Middle frontal gyrus (tissue), 1 donor: ENCODE data around the gene HLA-DRA.
"Not testable (repeated sequence)": the region's sequence is repeated elsewhere in the genome, so short reads cannot be mapped to it uniquely, and the experiment has no call there.

Source experiments
- DNase-seq: peaks from one replicate; pipeline ENCODE4 v3.0.0-alpha.2; 2015; ENCODE audit warnings: low spot score; ENCODE audit errors: extremely low spot score

HLA-DRA gene

GRCh38 chr6:32473376-32474348, 34.0 kb downstream of the HLA-DRA start:
- not testable (repeated sequence) for DNase-seq

DNA sequence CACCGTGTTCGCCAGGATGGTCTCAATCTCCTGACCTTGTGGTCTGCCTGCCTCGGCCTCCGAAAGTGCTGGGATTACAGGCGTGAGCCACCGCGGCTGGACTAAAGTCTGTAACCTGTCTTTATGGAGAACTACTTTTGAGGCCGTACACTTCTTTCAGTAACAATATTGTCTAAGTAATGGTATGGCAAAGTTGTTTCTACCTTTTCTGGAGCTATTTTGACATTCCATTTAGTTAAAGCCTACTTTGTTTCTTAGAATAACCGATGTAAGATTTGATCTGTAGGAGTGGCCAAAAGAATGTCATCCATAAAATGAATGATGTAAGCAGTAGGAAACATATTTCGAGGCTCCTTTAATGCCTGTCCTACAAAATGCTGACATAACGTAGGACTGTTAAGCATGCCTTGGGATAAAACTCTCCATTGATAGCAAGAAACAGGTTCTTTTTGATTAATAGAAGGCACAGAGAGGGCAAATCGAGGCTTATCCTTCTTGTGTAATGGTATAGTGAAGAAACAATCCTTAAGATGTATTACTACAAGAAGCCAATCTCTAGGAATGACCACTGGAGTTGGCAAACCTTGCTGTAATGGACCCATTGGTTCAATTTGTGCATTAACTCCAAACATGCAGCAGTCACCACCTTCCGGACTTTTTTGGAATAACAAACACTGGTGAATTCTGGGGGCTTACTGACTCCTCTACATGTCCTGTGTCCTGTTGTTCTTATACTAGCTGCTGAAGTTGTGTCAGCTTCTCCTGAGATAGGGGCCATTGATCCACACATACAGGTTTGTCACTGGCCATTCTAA, 35.9 kb downstream of the HLA-DRA start:
- DNase-seq = no peak

GRCh38 chr6:32483968-32484613, 44.4 kb downstream of the HLA-DRA start:
- no peak for DNase-seq

GRCh38 chr6:32484614-32484998, 44.9 kb downstream of the HLA-DRA start:
- DNase-seq = no peak

DNA sequence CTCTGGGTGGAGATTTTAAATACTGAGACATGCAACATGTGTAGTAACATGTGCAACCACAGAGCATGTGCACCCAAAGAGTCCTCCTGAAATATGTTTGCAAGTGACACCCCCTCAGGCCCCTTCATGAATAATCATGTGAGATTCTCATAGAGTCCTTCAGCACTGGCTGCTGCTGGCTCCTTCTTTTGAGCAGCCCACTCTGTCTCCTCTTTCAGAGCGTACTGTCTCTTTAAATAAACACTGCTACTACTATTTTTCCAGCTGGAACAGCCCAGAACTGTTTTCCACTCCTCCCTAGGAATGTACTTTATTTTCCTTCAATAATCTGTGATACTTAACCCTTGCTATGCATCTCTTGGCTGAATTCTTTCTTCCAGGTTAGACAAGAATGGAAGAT, 48.4 kb downstream of the HLA-DRA start:
- DNase-seq = no peak

DNA sequence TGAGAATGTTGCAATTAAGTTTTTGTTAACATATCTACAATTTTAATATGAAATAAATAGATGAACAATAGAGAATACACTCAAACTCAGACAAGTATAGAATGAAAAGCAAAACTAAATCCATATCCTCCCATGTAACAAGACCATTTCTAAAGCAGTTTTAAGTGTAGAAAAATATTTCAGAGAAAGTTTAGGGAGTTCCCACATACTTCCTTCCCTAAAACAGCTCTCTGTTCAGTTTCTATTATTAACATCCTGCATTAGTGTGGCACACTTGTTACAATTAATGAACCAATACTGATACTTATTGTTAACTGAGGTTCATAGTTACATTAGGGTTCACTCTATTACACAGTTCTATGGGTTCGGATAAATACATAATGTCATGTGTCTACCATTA, 52.0 kb downstream of the HLA-DRA start:
- DNase-seq = no peak

DNA sequence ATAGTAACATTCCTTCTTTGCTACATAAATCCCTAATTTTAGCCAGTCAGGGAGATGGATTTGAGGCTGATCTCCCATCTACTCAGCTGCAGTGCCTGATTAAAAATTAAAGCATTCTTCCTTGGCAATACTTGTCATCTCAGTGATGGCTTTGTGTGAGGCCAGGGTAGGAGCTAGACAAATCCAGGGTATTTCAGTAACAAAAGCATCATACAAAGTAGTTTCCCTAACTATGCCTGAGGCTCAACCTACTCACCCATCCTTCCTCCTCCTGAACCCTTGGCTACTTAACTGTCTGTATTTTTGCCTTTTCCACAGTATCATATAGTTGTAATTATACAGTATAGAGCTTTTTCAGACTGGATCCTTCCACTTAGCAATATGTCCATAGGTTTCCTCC, 52.7 kb downstream of the HLA-DRA start:
- DNase-seq = no peak
